ENCODE results near the gene SUMO2. TPM values are rescaled to one million over a fixed set of nuclear protein-coding genes. Genes with fewer than 3 reads are reported as not detected.

Gene SUMO2
- total RNA-seq, 1 donor from 2014 or later: 23.9 TPM

GRCh38 chr17:75151930-75152329 lies 30.8 kb downstream of the SUMO2 start:
- H3K4me3 ChIP-seq: no peak overlapping the region
- no peaks in the 10 kb centered on the region for H3K27me3 ChIP-seq
- intact Hi-C loops (cut with DNase I): no loop called here
- no peak for DNase-seq (ENCODE audit: low spot score in 2 of 2)
- peaks cover 6% of the 10 kb centered on the region in 2 donors for H3K4me1 ChIP-seq
- TF ChIP-seq CTCF (IDR thresholded peaks at IDR 0.05): no peak
- H3K27ac ChIP-seq: no peak overlapping the region
- no peaks in the 10 kb centered on the region for H3K9me3 ChIP-seq
- H3K36me3 ChIP-seq: no peaks in the 10 kb centered on the region

GRCh38 chr17:75147878-75148546 lies 34.7 kb downstream of the SUMO2 start:
- Histone ChIP-seq H3K4me1 (no peaks in the 10 kb centered on the region), H3K27me3 (no peaks in the 10 kb centered on the region), H3K9me3 (no peaks in the 10 kb centered on the region), H3K27ac (no peak overlapping the region), H3K4me3 (no peak overlapping the region), H3K36me3 (no peaks in the 10 kb centered on the region)
- TF ChIP-seq CTCF (IDR thresholded peaks at IDR 0.05): no peak
- no peak for DNase-seq (ENCODE audit: low spot score in 2 of 2)
- intact Hi-C loops (cut with DNase I): no loop called here

- no peak overlapping the region for H3K27ac ChIP-seq
- no peaks in the 10 kb centered on the region for H3K4me1 ChIP-seq
- no peak overlapping the region for H3K4me3 ChIP-seq
- no peaks in the 10 kb centered on the region for H3K36me3 ChIP-seq
- no peak for TF ChIP-seq CTCF (IDR thresholded peaks at IDR 0.05)
- no peaks in the 10 kb centered on the region for H3K9me3 ChIP-seq
- H3K27me3 ChIP-seq: no peaks in the 10 kb centered on the region
- intact Hi-C loops (cut with DNase I): no loop called here
- no peak for DNase-seq (ENCODE audit: low spot score in 2 of 2)
Observed at GRCh38 chr17:75146592-75146991, 36.2 kb downstream of the SUMO2 start.

GRCh38 chr17:75144816-75145512 lies 37.8 kb downstream of the SUMO2 start:
- Histone ChIP-seq H3K4me3 (no peak overlapping the region), H3K4me1 (no peaks in the 10 kb centered on the region), H3K27me3 (no peaks in the 10 kb centered on the region), H3K27ac (no peak overlapping the region), H3K36me3 (no peaks in the 10 kb centered on the region), H3K9me3 (no peaks in the 10 kb centered on the region)
- TF ChIP-seq CTCF (IDR thresholded peaks at IDR 0.05): no peak
- intact Hi-C loops (cut with DNase I): no loop called here
- no peak for DNase-seq (ENCODE audit: low spot score in 2 of 2)

- Histone ChIP-seq H3K9me3 (no peaks in the 10 kb centered on the region), H3K4me1 (no peaks in the 10 kb centered on the region), H3K27me3 (no peaks in the 10 kb centered on the region), H3K4me3 (no peak overlapping the region), H3K36me3 (no peaks in the 10 kb centered on the region), H3K27ac (no peak overlapping the region)
- DNase-seq (ENCODE audit: low spot score in 2 of 2): no peak
- intact Hi-C loops (cut with DNase I): no loop called here
- TF ChIP-seq CTCF (IDR thresholded peaks at IDR 0.05): no peak
Observed at GRCh38 chr17:75142236-75142971, 40.4 kb downstream of the SUMO2 start.
